K562 (cell line): ENCODE results near the gene PRMT3. TPM values are rescaled to one million over a fixed set of nuclear protein-coding genes. Genes with fewer than 3 reads are reported as not detected.

Experiments
- CCNT2 ChIP-seq: IDR thresholded peaks from 2 replicates; pipeline ENCODE4 v1.6.1; 2011; ENCODE audit warnings: borderline replicate concordance, low read depth, mild to moderate bottlenecking, moderate library complexity, mixed read lengths, low read length; ENCODE audit not compliant: insufficient read length; ENCODE audit errors: extremely low read depth
- CEBPG ChIP-seq, 3 experiments: fragments of 200-800 bp in 1 of 3; sonication (Bioruptor generic) in 1 of 3; sonication (generic) in 1 of 3; formaldehyde crosslinking in 1 of 3; IDR thresholded peaks in 2 of 3; conservative IDR thresholded peaks in 1 of 3; 2 replicates each; pipeline versions ENCODE4 v1.6.1 to v1.8.0; 2016 to 2022; ENCODE audit warnings: missing compliant biosample characterization in 2 of 3, missing genetic modification characterization in 2 of 3, mild to moderate bottlenecking in 1 of 3, missing genetic modification reagents in 1 of 3
- DEAF1 ChIP-seq: fragments of 450-650 bp; formaldehyde crosslinking; IDR thresholded peaks from 2 replicates; pipeline ENCODE4 v1.4.0; 2020; ENCODE audit warnings: mild to moderate bottlenecking, moderate library complexity
- DPF2 ChIP-seq: fragments of 450-650 bp; IDR thresholded peaks from 2 replicates; pipeline ENCODE4 v1.6.1; 2016
- FOXA3 ChIP-seq, 2 experiments: fragments of 450-650 bp in 1 of 2; sonication (generic) in 1 of 2; formaldehyde crosslinking; IDR thresholded peaks in 1 of 2; conservative IDR thresholded peaks in 1 of 2; 2 replicates each; pipeline versions ENCODE4 v1.4.0 to v1.8.0; 2020 to 2022; ENCODE audit warnings: mild to moderate bottlenecking in 2 of 2, missing genetic modification reagents in 1 of 2
- HMBOX1 ChIP-seq: sonication (generic); IDR thresholded peaks from 2 replicates; pipeline ENCODE4 v1.6.1; 2016
- HNRNPLL ChIP-seq: fragments of 200-400 bp; formaldehyde crosslinking; IDR thresholded peaks from 2 replicates; pipeline ENCODE4 v1.6.1; 2017; ENCODE audit warnings: low read length, low read depth, mild to moderate bottlenecking; ENCODE audit not compliant: poor library complexity, severe bottlenecking
- NFE2 ChIP-seq: IDR thresholded peaks from 2 replicates; pipeline ENCODE4 v1.6.1; 2014; ENCODE audit warnings: antibody characterized with exemption, low read depth
- PCBP2 ChIP-seq: fragments of 200-400 bp; formaldehyde crosslinking; IDR thresholded peaks from 2 replicates; pipeline ENCODE4 v1.6.1; 2018; ENCODE audit warnings: low read length, low read depth, mild to moderate bottlenecking, moderate library complexity; ENCODE audit not compliant: poor library complexity, severe bottlenecking
- SMAD3 ChIP-seq: fragments of 450-650 bp; formaldehyde crosslinking; conservative IDR thresholded peaks from 2 replicates; pipeline ENCODE4 v1.4.0; 2020; ENCODE audit warnings: mild to moderate bottlenecking
- SRSF1 ChIP-seq: fragments of 200-400 bp; formaldehyde crosslinking; IDR thresholded peaks from 2 replicates; pipeline ENCODE4 v1.6.1; 2017; ENCODE audit warnings: mild to moderate bottlenecking, low read depth, low read length, moderate library complexity
- STAG1 ChIP-seq: sonication (generic); formaldehyde crosslinking; IDR thresholded peaks from 2 replicates; pipeline ENCODE4 v1.5.0; 2020; ENCODE audit warnings: missing genetic modification reagents, borderline replicate concordance
- STAT6 ChIP-seq: sonication (generic); formaldehyde crosslinking; IDR thresholded peaks from 2 replicates; pipeline ENCODE4 v1.8.1; 2023; ENCODE audit warnings: mild to moderate bottlenecking, missing genetic modification reagents
- TRIM25 ChIP-seq: fragments of 450-650 bp; IDR thresholded peaks from 2 replicates; pipeline ENCODE4 v1.7.0; 2016; ENCODE audit warnings: borderline replicate concordance
- ZBTB26 ChIP-seq: fragments of 450-650 bp; formaldehyde crosslinking; IDR thresholded peaks from 2 replicates; pipeline ENCODE4 v1.4.0; 2022; ENCODE audit warnings: missing genetic modification characterization
- ZBTB8A ChIP-seq: fragments of 450-650 bp; IDR thresholded peaks from 2 replicates; pipeline ENCODE4 v1.6.1; 2018; ENCODE audit warnings: mild to moderate bottlenecking, moderate library complexity; ENCODE audit not compliant: partially characterized antibody
- ZNF583 ChIP-seq: fragments of 250-450 bp; sonication (Bioruptor Pico); IDR thresholded peaks from 2 replicates; pipeline ENCODE4 v1.4.0; 2020
- polyA plus RNA-seq, 8 experiments: library from polyadenylated mRNA; depleted of rRNA in 4 of 8; stranded (reverse) in 5 of 8; unstranded in 3 of 8; fragments of >200 nt; fragmentation: Nextera tagmentation in 2 of 8; fragmentation: Illumina TruSeq in 1 of 8; extraction: Ambion mirVana in 2 of 8; extraction: Trizol in 1 of 8; gene quantifications; 2 replicates each; pipeline versions ENCODE4 v1.2.1 to v1.2.3, GENCODE V29; 2011 to 2014; ENCODE audit warnings: inconsistent platforms in 1 of 8, missing spikeins in 1 of 8
- total RNA-seq, 7 experiments: library from RNA; depleted of rRNA in 6 of 7; stranded (reverse); fragments of >200 nt in 6 of 7; fragmentation: Illumina TruSeq in 2 of 7; extraction: Trizol in 2 of 7; gene quantifications; 2 replicates each; pipeline versions ENCODE4 v1.2.1 to v1.2.3, GENCODE V29; 2011 to 2021; ENCODE audit warnings: low replicate concordance in 1 of 7

The PRMT3 gene
- total and polyA plus RNA-seq, 9 of the 15 experiments (the other 6 are each of a cell fraction or from before 2014, with no cell fraction given) = 24.0 to 62.1 (median 44.7) TPM

GRCh38 chr11:20479513-20479912, 92.0 kb downstream of the PRMT3 start (continued):
- TF ChIP-seq ZBTB26 (no peak), SRSF1 (no peak), NFE2 (peak; percentile 82), SMAD3 (CRISPR knock-in tag) (no peak), HMBOX1 (no peak), STAG1 (no peak), STAT6 (CRISPR knock-in tag) (no peak), ZBTB8A (no peak), ZNF583 (CRISPR knock-in tag) (no peak), DEAF1 (CRISPR knock-in tag) (no peak), HNRNPLL (no peak), DPF2 (peak; percentile 64; the same call in 1 of the 2 replicates), CCNT2 (peak; percentile 47), TRIM25 (no peak), PCBP2 (no peak), FOXA3 (CRISPR knock-in tag; conservative IDR thresholded peaks at IDR 0.05 in 1 of 2, IDR thresholded peaks at IDR 0.05 in 1 of 2) (peak in 1 of 2 experiments; percentile 73; a peak in 2 of 4 replicates), CEBPG (CRISPR knock-in tag; IDR thresholded peaks at IDR 0.05) (no peak), CEBPG (tag; conservative IDR thresholded peaks at IDR 0.05 in 1 of 2, IDR thresholded peaks at IDR 0.05 in 1 of 2) (no peak)
